Head of caudate nucleus (tissue), 42 donors: ENCODE data around the gene NOTCH3.
A peak's percentile ranks its signal among the peaks of the same experiment; 100 is the strongest.

Experiments used
- DNase-seq, 42 donors: peaks; one replicate each; pipeline versions ENCODE4 v3.0.0 to v3.0.0-alpha.2; 2020 to 2021; ENCODE audit warnings: mixed read lengths in 7 of 42
- intact Hi-C: fragments of 100-400 bp; cut with DNase I; formaldehyde crosslinking; loops from one replicate; pipeline ENCODE4 v1.15.0; 2022

The NOTCH3 gene

GRCh38 chr19:15200553-15201364, at the start of gene NOTCH3:
TSS of gene NOTCH3 (minus strand) at chr19:15200995. CDS start at chr19:15200905, 90 bp downstream.
- DNase-seq = no peak
- intact Hi-C loops = no loop called here

- intact Hi-C loops = no loop called here
These were observed 49.8 kb upstream of the NOTCH3 start for GRCh38 chr19:15250640-15250993.

GRCh38 chr19:15249972-15250639, 49.3 kb upstream of the NOTCH3 start:
- intact Hi-C loops = loop anchor here (5.0 kb wide), 1 partner anchor 68 kb away; no protein-coding TSS in a partner anchor
- DNase-seq = no peak

More at GRCh38 chr19:15250640-15250993, 49.8 kb upstream of the NOTCH3 start:
- no peak for DNase-seq

- intact Hi-C loops = loop anchor here (5.0 kb wide), 1 partner anchor 67 kb away; no protein-coding TSS in a partner anchor
- no peak for DNase-seq
These were observed 48.7 kb upstream of the NOTCH3 start for GRCh38 chr19:15249528-15249874.

- peak in 18 of 42 donors; percentile 34 to 81 (median 52) for DNase-seq
- intact Hi-C loops = loop anchor here (5.0 kb wide), 1 partner anchor 67 kb away; no protein-coding TSS in a partner anchor
These were observed 48.1 kb upstream of the NOTCH3 start for GRCh38 chr19:15248648-15249527.

- DNase-seq = no peak
- intact Hi-C loops = loop anchor here (5.0 kb wide), 1 partner anchor 66 kb away; no protein-coding TSS in a partner anchor
These were observed 47.3 kb upstream of the NOTCH3 start for GRCh38 chr19:15248106-15248505.

- DNase-seq = no peak
- intact Hi-C loops = loop anchor here (5.0 kb wide), 1 partner anchor 65 kb away; no protein-coding TSS in a partner anchor
These were observed 46.6 kb upstream of the NOTCH3 start for GRCh38 chr19:15247107-15248014.

GRCh38 chr19:15246198-15246481, 45.3 kb upstream of the NOTCH3 start:
- intact Hi-C loops = loop anchor here (5.0 kb wide), 1 partner anchor 64 kb away; no protein-coding TSS in a partner anchor

GRCh38 chr19:15245370-15246197, 44.8 kb upstream of the NOTCH3 start:
- intact Hi-C loops = loop anchor here (5.0 kb wide), 1 partner anchor 63 kb away; no protein-coding TSS in a partner anchor
- no peak for DNase-seq

More at GRCh38 chr19:15246198-15246481, 45.3 kb upstream of the NOTCH3 start:
- no peak for DNase-seq

- no peak for DNase-seq
- intact Hi-C loops = loop anchor here (5.0 kb wide), 1 partner anchor 63 kb away; no protein-coding TSS in a partner anchor
These were observed 44.0 kb upstream of the NOTCH3 start for GRCh38 chr19:15244808-15245207.

- intact Hi-C loops = no loop called here
- DNase-seq = no peak
These were observed 43.5 kb upstream of the NOTCH3 start for GRCh38 chr19:15244106-15244803.

GRCh38 chr19:15243236-15243957, 42.6 kb upstream of the NOTCH3 start:
- intact Hi-C loops = no loop called here
- no peak for DNase-seq

- no peak for DNase-seq
- intact Hi-C loops = no loop called here
These were observed 40.6 kb upstream of the NOTCH3 start for GRCh38 chr19:15241259-15241910.

GRCh38 chr19:15240515-15240914, 39.7 kb upstream of the NOTCH3 start:
- intact Hi-C loops = no loop called here

GRCh38 chr19:15239337-15239949, 38.6 kb upstream of the NOTCH3 start:
- intact Hi-C loops = no loop called here

More at GRCh38 chr19:15240515-15240914, 39.7 kb upstream of the NOTCH3 start:
- DNase-seq = no peak

More at GRCh38 chr19:15239337-15239949, 38.6 kb upstream of the NOTCH3 start:
- no peak for DNase-seq
